ENCODE results near the gene TMC1. TPM values are rescaled to one million over a fixed set of nuclear protein-coding genes. Genes with fewer than 3 reads are reported as not detected.
"Not testable (repeated sequence)": the region's sequence is repeated elsewhere in the genome, so short reads cannot be mapped to it uniquely, and the experiment has no call there.

The TMC1 gene
- polyA plus RNA-seq, 3 donors, result 0.16 to 0.55 (median 0.40) TPM

- Mint-ChIP-seq H3K27me3 (ENCODE audit: low read depth in 3 of 3) (peaks cover 1 to 3% (median 2%) of the 10 kb centered on the region in 3 donors), H3K27ac (no peak overlapping the region), H3K9me3 (peaks cover 10 to 21% (median 20%) of the 10 kb centered on the region in 7 donors), H3K4me3 (no peak overlapping the region), H3K4me1 (no peaks in the 10 kb centered on the region), H3K36me3 (no peaks in the 10 kb centered on the region)
- Histone ChIP-seq H3K4me3 (replicated peaks in 1 of 3; ENCODE audit: low read depth in 2 of 3, low read length in 3 of 3) (no peak overlapping the region), H3K9me3 (replicated peaks in 1 of 2; ENCODE audit: control insufficient read depth in 1 of 2, insufficient read depth in 1 of 2, low read length in 2 of 2) (peaks cover 15% of the 10 kb centered on the region in 2 donors), H3K27me3 (ENCODE audit: control insufficient read depth in 2 of 2, insufficient read depth in 2 of 2, low read length in 2 of 2) (no peaks in the 10 kb centered on the region), H3K4me1 (ENCODE audit: control insufficient read depth in 1 of 2, insufficient read depth in 2 of 2, low read length in 2 of 2) (no peaks in the 10 kb centered on the region), H3K79me2 (ENCODE audit: insufficient read depth, low read length) (no peaks in the 10 kb centered on the region), H3K27ac (ENCODE audit: low read depth in 1 of 2, low read length in 2 of 2) (no peak overlapping the region), H3K36me3 (replicated peaks in 1 of 2; ENCODE audit: control insufficient read depth in 1 of 2, insufficient read depth in 2 of 2, low read length in 2 of 2) (no peaks in the 10 kb centered on the region), H2AFZ (ENCODE audit: insufficient read depth, low read depth, low read length, poor library complexity, severe bottlenecking) (no peak overlapping the region), H4K20me1 (ENCODE audit: insufficient read depth, low read length) (no peaks in the 10 kb centered on the region), H3K4me2 (replicated peaks; ENCODE audit: extremely low read depth, low read length, poor library complexity, severe bottlenecking) (no peak overlapping the region), H3K9ac (ENCODE audit: insufficient read depth, low read length, poor library complexity, severe bottlenecking) (no peak overlapping the region)
- DNase-seq, result no peak
- intact Hi-C loops (cut with micrococcal nuclease), result no loop called here
- 100% methylated on average over 1 of the region's 1 CpG for WGBS (ENCODE audit: insufficient coverage)
- TF ChIP-seq CTCF (IDR thresholded peaks at IDR 0.05), result no peak
Observed at GRCh38 chr9:72844440-72844768, 323.0 kb downstream of the TMC1 start.

GRCh38 chr9:72845052-72845451 is 323.6 kb downstream of the TMC1 start:
- H3K9me3 ChIP-seq (replicated peaks in 1 of 2; ENCODE audit: control insufficient read depth in 1 of 2, insufficient read depth in 1 of 2, low read length in 2 of 2), result peaks cover 15% of the 10 kb centered on the region in 2 donors
- H3K4me3 ChIP-seq (replicated peaks in 1 of 3; ENCODE audit: low read depth in 2 of 3, low read length in 3 of 3); H3K4me1 Mint-ChIP-seq; H3K79me2 ChIP-seq (ENCODE audit: insufficient read depth, low read length); H2AFZ ChIP-seq (ENCODE audit: insufficient read depth, low read depth, low read length, poor library complexity, severe bottlenecking); H4K20me1 ChIP-seq (ENCODE audit: insufficient read depth, low read length); H3K27me3 Mint-ChIP-seq (ENCODE audit: low read depth in 3 of 3); H3K4me3 Mint-ChIP-seq; H3K27ac Mint-ChIP-seq; H3K9ac ChIP-seq (ENCODE audit: insufficient read depth, low read length, poor library complexity, severe bottlenecking); intact Hi-C loops (cut with micrococcal nuclease); H3K4me2 ChIP-seq (replicated peaks; ENCODE audit: extremely low read depth, low read length, poor library complexity, severe bottlenecking); H3K4me1 ChIP-seq (ENCODE audit: control insufficient read depth in 1 of 2, insufficient read depth in 2 of 2, low read length in 2 of 2); DNase-seq; H3K27me3 ChIP-seq (ENCODE audit: control insufficient read depth in 2 of 2, insufficient read depth in 2 of 2, low read length in 2 of 2); H3K27ac ChIP-seq (ENCODE audit: low read depth in 1 of 2, low read length in 2 of 2); H3K36me3 ChIP-seq (replicated peaks in 1 of 2; ENCODE audit: control insufficient read depth in 1 of 2, insufficient read depth in 2 of 2, low read length in 2 of 2); H3K36me3 Mint-ChIP-seq: not testable (repeated sequence)
- WGBS (ENCODE audit: insufficient coverage), result no CpG with 5 or more reads among the region's 3 CpGs
- H3K9me3 Mint-ChIP-seq, result peaks cover 10 to 21% (median 20%) of the 10 kb centered on the region in 7 donors

- not testable (repeated sequence) for H3K27ac Mint-ChIP-seq; H3K27me3 ChIP-seq (ENCODE audit: control insufficient read depth in 2 of 2, insufficient read depth in 2 of 2, low read length in 2 of 2); H3K9ac ChIP-seq (ENCODE audit: insufficient read depth, low read length, poor library complexity, severe bottlenecking); H4K20me1 ChIP-seq (ENCODE audit: insufficient read depth, low read length); H2AFZ ChIP-seq (ENCODE audit: insufficient read depth, low read depth, low read length, poor library complexity, severe bottlenecking); H3K9me3 ChIP-seq (replicated peaks in 1 of 2; ENCODE audit: control insufficient read depth in 1 of 2, insufficient read depth in 1 of 2, low read length in 2 of 2); H3K4me1 Mint-ChIP-seq; H3K4me3 ChIP-seq (replicated peaks in 1 of 3; ENCODE audit: low read depth in 2 of 3, low read length in 3 of 3); H3K36me3 ChIP-seq (replicated peaks in 1 of 2; ENCODE audit: control insufficient read depth in 1 of 2, insufficient read depth in 2 of 2, low read length in 2 of 2); H3K4me2 ChIP-seq (replicated peaks; ENCODE audit: extremely low read depth, low read length, poor library complexity, severe bottlenecking); H3K79me2 ChIP-seq (ENCODE audit: insufficient read depth, low read length); DNase-seq; H3K27me3 Mint-ChIP-seq (ENCODE audit: low read depth in 3 of 3); H3K36me3 Mint-ChIP-seq; H3K4me3 Mint-ChIP-seq; H3K27ac ChIP-seq (ENCODE audit: low read depth in 1 of 2, low read length in 2 of 2); H3K4me1 ChIP-seq (ENCODE audit: control insufficient read depth in 1 of 2, insufficient read depth in 2 of 2, low read length in 2 of 2)
- no CpG with 5 or more reads among the region's 4 CpGs for WGBS (ENCODE audit: insufficient coverage)
- intact Hi-C loops (cut with micrococcal nuclease), result loop anchor here in 1 of 2 donors (10.0 kb wide), 1 partner anchor 175 kb away; no protein-coding TSS in a partner anchor
- peaks cover 4 to 16% (median 6%) of the 10 kb centered on the region in 7 donors for H3K9me3 Mint-ChIP-seq
Observed at GRCh38 chr9:72850209-72850608, 328.8 kb downstream of the TMC1 start.
